22Rv1 (cell line): ENCODE measurements around the gene PSKH1.

Source experiments
- H3K27ac ChIP-seq: fragments of 450-650 bp; 2 replicates; pipeline ENCODE4 v1.5.1; 2017
- CTCF ChIP-seq: fragments of 450-650 bp; IDR thresholded peaks from 2 replicates; pipeline ENCODE4 v1.5.1; 2017; ENCODE audit warnings: mild to moderate bottlenecking
- ZFX ChIP-seq: fragments of 450-650 bp; IDR thresholded peaks from 2 replicates; pipeline ENCODE4 v1.6.1; 2017; ENCODE audit warnings: antibody characterized with exemption, borderline replicate concordance

The PSKH1 gene

GRCh38 chr16:67949645-67950044, 56.6 kb downstream of the PSKH1 start:
- 0 out of 2 replicates have a peak overlapping the region, but pooled peaks have one; percentile 4 for H3K27ac ChIP-seq
- no peak for TF ChIP-seq ZFX
- no peak for TF ChIP-seq CTCF

GRCh38 chr16:67950335-67950843, 57.3 kb downstream of the PSKH1 start:
- TF ChIP-seq ZFX (no peak), CTCF (no peak)
- H3K27ac ChIP-seq, result no peak overlapping the region

GRCh38 chr16:67951485-67951884, 58.4 kb downstream of the PSKH1 start:
- no peak overlapping the region for H3K27ac ChIP-seq
- TF ChIP-seq ZFX (no peak), CTCF (no peak)

GRCh38 chr16:67953641-67954375, 60.8 kb downstream of the PSKH1 start:
- TF ChIP-seq ZFX (no peak), CTCF (no peak)
- no peak overlapping the region for H3K27ac ChIP-seq

GRCh38 chr16:67954421-67955196, 61.6 kb downstream of the PSKH1 start:
- TF ChIP-seq ZFX (no peak), CTCF (no peak)
- H3K27ac ChIP-seq, result no peak overlapping the region

GRCh38 chr16:67957622-67958021, 64.6 kb downstream of the PSKH1 start:
- TF ChIP-seq ZFX (no peak), CTCF (no peak)
- H3K27ac ChIP-seq, result no peak overlapping the region
